Lower leg skin (tissue), 4 donors: ENCODE results near the gene PDCD5. TPM values are rescaled to one million over a fixed set of nuclear protein-coding genes. Genes with fewer than 3 reads are reported as not detected.

Source experiments
- DNase-seq, 2 donors: peaks; one replicate each; pipeline ENCODE4 v3.0.0-alpha.2; 2019; ENCODE audit warnings: low spot score in 2 of 2
- H3K4me3 ChIP-seq: fragments of 200-600 bp; sonication (generic); 2 replicates; pipeline ENCODE4 v1.5.1; 2017; ENCODE audit warnings: mild to moderate bottlenecking, low read depth; ENCODE audit not compliant: poor library complexity, severe bottlenecking
- CTCF ChIP-seq, 3 donors: fragments of 450-650 bp; IDR thresholded peaks; one replicate each; pipeline ENCODE4 v1.5.1; 2016; ENCODE audit warnings: antibody characterized with exemption in 3 of 3, mild to moderate bottlenecking in 3 of 3, moderate library complexity in 2 of 3
- POLR2A ChIP-seq, 2 donors: fragments of 450-650 bp; IDR thresholded peaks; one replicate each; pipeline ENCODE4 v1.6.1; 2016 to 2017; ENCODE audit warnings: antibody characterized with exemption in 2 of 2, mild to moderate bottlenecking in 1 of 2, moderate library complexity in 1 of 2
- WGBS, 2 donors: methylation state at CpG; one replicate each; pipeline ENCODE4 v1.1.5; 2018; 5-methylcytosine and 5-hydroxymethylcytosine counted together
- intact Hi-C: fragments of 100-400 bp; cut with DNase I; formaldehyde crosslinking; loops from one replicate; pipeline ENCODE4 v1.15.0; 2023; ENCODE audit warnings: low total_unique reads
- total RNA-seq, 4 donors: library from RNA; depleted of rRNA; stranded (reverse); fragments of >200 nt; gene quantifications; one replicate each; pipeline ENCODE4 v1.1.0, GENCODE V29; 2016

The PDCD5 gene
- total RNA-seq, 4 donors from 2014 or later = 56.4 to 88.2 (median 63.7) TPM

- intact Hi-C loops = no loop called here
- TF ChIP-seq POLR2A (IDR thresholded peaks at IDR 0.05) = no peak
- no peak for TF ChIP-seq CTCF (IDR thresholded peaks at IDR 0.05)
- H3K4me3 ChIP-seq = no peak overlapping the region
- 91 to 95% methylated on average over 12 to 14 of the region's 14 CpGs for WGBS, 2 donors
- no peak for DNase-seq
These were observed 49.3 kb downstream of the PDCD5 start for GRCh38 chr19:32630338-32630737.

GRCh38 chr19:32631381-32631780 is 50.4 kb downstream of the PDCD5 start:
- intact Hi-C loops = no loop called here
- 92 to 95% methylated on average over 15 of the region's 15 CpGs for WGBS, 2 donors
- DNase-seq = no peak
- no peak for TF ChIP-seq POLR2A (IDR thresholded peaks at IDR 0.05)
- no peak for TF ChIP-seq CTCF (IDR thresholded peaks at IDR 0.05)
- H3K4me3 ChIP-seq = no peak overlapping the region

Other genes with a start within 250 kb of the PDCD5 start
- gene ZNF507, start 235.6 kb upstream of the PDCD5 start, total RNA-seq = 10 to 100 TPM in 3 of 4 donors, 1 to 10 TPM in 1; 9.5 to 15.1 (median 13.1) TPM
- 10 to 100 TPM; 11.3 to 20.2 (median 13.6) TPM for gene DPY19L3, start 175.4 kb upstream of the PDCD5 start, total RNA-seq
- gene ANKRD27, start 94.0 kb downstream of the PDCD5 start, total RNA-seq = 10 to 100 TPM; 24.1 to 46.0 (median 28.6) TPM
- 1 to 10 TPM; 1.0 to 2.9 (median 1.7) TPM for gene RGS9BP, start 94.7 kb downstream of the PDCD5 start, total RNA-seq
- 10 to 100 TPM; 14.8 to 19.2 (median 18.6) TPM for gene NUDT19, start 110.6 kb downstream of the PDCD5 start, total RNA-seq
- 1 to 10 TPM in 2 of 4 donors, under 1 TPM in 2; 0.16 to 1.3 (median 0.73) TPM for gene TDRD12, start 138.6 kb downstream of the PDCD5 start, total RNA-seq